Neural cell (in vitro differentiated cells): Measurements from ENCODE around the gene GTSE1.

Experiments used
- CTCF ChIP-seq: fragments of 450-650 bp; IDR thresholded peaks from 2 replicates; pipeline ENCODE4 v1.5.1; 2014; ENCODE audit warnings: antibody characterized with exemption, mild to moderate bottlenecking, moderate library complexity; ENCODE audit not compliant: poor library complexity, severe bottlenecking
- EP300 ChIP-seq: fragments of 450-650 bp; conservative IDR thresholded peaks from 2 replicates; pipeline ENCODE4 v1.6.1; 2014; ENCODE audit warnings: antibody characterized with exemption, mild to moderate bottlenecking, moderate library complexity; ENCODE audit not compliant: poor library complexity, severe bottlenecking
- EZH2 ChIP-seq: fragments of 200-600, 300-800 bp; shearing (Covaris generic), sonication (generic); IDR thresholded peaks from 2 replicates; pipeline ENCODE4 v1.6.1; 2014; ENCODE audit warnings: antibody characterized with exemption, low read length, borderline replicate concordance, mild to moderate bottlenecking; ENCODE audit not compliant: insufficient read depth, poor library complexity, severe bottlenecking
- TF ChIP-seq, protein P1 (sequence below): IDR thresholded peaks from 2 replicates; pipeline ENCODE4 v1.6.1; 2012; ENCODE audit warnings: borderline replicate concordance

DNA sequence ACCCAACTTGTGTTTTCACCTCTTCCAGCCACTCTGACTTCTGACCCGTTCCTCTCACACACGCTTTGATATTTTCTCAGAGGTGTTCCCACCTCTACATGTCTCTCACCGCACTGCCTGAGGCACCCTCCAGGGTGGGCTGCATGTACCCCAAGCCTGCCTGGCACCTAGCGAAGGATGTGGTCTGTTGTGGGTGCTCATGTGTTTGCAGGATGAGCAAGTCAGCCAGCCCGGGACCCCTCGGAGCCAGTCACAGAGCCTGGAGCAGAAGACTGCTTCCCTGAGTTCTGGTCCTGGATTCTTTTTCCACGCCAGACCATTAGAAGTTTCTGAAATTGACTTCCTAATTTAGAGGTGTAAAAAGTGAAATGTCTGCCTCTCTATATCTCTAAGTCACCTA, 3.8 kb downstream of the GTSE1 start:
- TF ChIP-seq CTCF (no peak), EZH2 (no peak), EP300 (no peak)
- TF ChIP-seq, protein P1, sequence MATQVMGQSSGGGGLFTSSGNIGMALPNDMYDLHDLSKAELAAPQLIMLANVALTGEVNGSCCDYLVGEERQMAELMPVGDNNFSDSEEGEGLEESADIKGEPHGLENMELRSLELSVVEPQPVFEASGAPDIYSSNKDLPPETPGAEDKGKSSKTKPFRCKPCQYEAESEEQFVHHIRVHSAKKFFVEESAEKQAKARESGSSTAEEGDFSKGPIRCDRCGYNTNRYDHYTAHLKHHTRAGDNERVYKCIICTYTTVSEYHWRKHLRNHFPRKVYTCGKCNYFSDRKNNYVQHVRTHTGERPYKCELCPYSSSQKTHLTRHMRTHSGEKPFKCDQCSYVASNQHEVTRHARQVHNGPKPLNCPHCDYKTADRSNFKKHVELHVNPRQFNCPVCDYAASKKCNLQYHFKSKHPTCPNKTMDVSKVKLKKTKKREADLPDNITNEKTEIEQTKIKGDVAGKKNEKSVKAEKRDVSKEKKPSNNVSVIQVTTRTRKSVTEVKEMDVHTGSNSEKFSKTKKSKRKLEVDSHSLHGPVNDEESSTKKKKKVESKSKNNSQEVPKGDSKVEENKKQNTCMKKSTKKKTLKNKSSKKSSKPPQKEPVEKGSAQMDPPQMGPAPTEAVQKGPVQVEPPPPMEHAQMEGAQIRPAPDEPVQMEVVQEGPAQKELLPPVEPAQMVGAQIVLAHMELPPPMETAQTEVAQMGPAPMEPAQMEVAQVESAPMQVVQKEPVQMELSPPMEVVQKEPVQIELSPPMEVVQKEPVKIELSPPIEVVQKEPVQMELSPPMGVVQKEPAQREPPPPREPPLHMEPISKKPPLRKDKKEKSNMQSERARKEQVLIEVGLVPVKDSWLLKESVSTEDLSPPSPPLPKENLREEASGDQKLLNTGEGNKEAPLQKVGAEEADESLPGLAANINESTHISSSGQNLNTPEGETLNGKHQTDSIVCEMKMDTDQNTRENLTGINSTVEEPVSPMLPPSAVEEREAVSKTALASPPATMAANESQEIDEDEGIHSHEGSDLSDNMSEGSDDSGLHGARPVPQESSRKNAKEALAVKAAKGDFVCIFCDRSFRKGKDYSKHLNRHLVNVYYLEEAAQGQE, result no peak
